Esophagus muscularis mucosa (tissue), 4 donors: Measurements from ENCODE around the gene ADCY5. TPM values are rescaled to one million over a fixed set of nuclear protein-coding genes. Genes with fewer than 3 reads are reported as not detected.

Experiments used
- DNase-seq: peaks from one replicate; pipeline ENCODE4 v3.0.0-alpha.2; 2017; ENCODE audit errors: extremely low spot score
- H3K27ac ChIP-seq, 4 donors: fragments of 200-600 bp; sonication (generic); replicated peaks in 1 of 4; 1 replicate in 3 of 4; 2 replicates in 1 of 4; pipeline ENCODE4 v1.5.1; 2016 to 2019; ENCODE audit warnings: mild to moderate bottlenecking in 1 of 4
- H3K27me3 ChIP-seq, 4 donors: fragments of 200-600 bp; sonication (generic); one replicate each; pipeline versions ENCODE4 v1.5.1 to v1.6.0; 2016 to 2019
- H3K36me3 ChIP-seq, 4 donors: fragments of 200-600 bp; sonication (generic); one replicate each; pipeline ENCODE4 v1.5.1; 2016 to 2019
- H3K4me1 ChIP-seq, 4 donors: fragments of 200-600 bp; sonication (generic); one replicate each; pipeline ENCODE4 v1.5.1; 2016 to 2019
- H3K4me3 ChIP-seq, 4 donors: fragments of 200-600 bp; sonication (generic); 1 replicate in 2 of 4; 2 replicates in 2 of 4; pipeline ENCODE4 v1.5.1; 2016 to 2019; ENCODE audit warnings: mild to moderate bottlenecking in 4 of 4, moderate library complexity in 1 of 4
- H3K9me3 ChIP-seq, 4 donors: fragments of 200-600 bp; sonication (generic); 1 replicate in 3 of 4; 2 replicates in 1 of 4; pipeline ENCODE4 v1.5.1; 2016 to 2019
- CTCF ChIP-seq, 3 experiments: fragments of 200-600 bp in 2 of 3; fragments of 450-650 bp in 1 of 3; sonication (generic) in 2 of 3; IDR thresholded peaks; one replicate each; pipeline ENCODE4 v1.5.1; 2017 to 2019; ENCODE audit warnings: antibody characterized with exemption in 3 of 3, mild to moderate bottlenecking in 2 of 3, moderate library complexity in 1 of 3
- EP300 ChIP-seq: sonication (generic); formaldehyde crosslinking; IDR thresholded peaks from one replicate; pipeline ENCODE4 v1.6.1; 2017; ENCODE audit warnings: antibody characterized with exemption
- POLR2A ChIP-seq: fragments of 450-650 bp; IDR thresholded peaks from one replicate; pipeline ENCODE4 v1.6.1; 2017; ENCODE audit warnings: antibody characterized with exemption, moderate library complexity, mild to moderate bottlenecking, low read depth
- POLR2AphosphoS5 ChIP-seq, 2 donors: sonication (generic); formaldehyde crosslinking; IDR thresholded peaks; one replicate each; pipeline ENCODE4 v1.6.1; 2017; ENCODE audit warnings: antibody characterized with exemption in 2 of 2
- WGBS: methylation state at CpG from one replicate; pipeline ENCODE4 v1.1.5; 2018; 5-methylcytosine and 5-hydroxymethylcytosine counted together
- intact Hi-C: fragments of 100-400 bp; cut with DNase I; formaldehyde crosslinking; loops from one replicate; pipeline ENCODE4 v1.15.1; 2023
- total RNA-seq, 4 donors: library from RNA; depleted of rRNA; stranded (reverse); fragments of >200 nt; gene quantifications; one replicate each; pipeline versions ENCODE4 v1.1.0 to v1.2.1, GENCODE V29; 2016

ADCY5 gene
- total RNA-seq, 4 donors from 2014 or later = 133 to 228 (median 189) TPM

- TF ChIP-seq CTCF (IDR thresholded peaks at IDR 0.05) = no peak
- H3K4me1 ChIP-seq = peaks cover 0 to 35% (median 28%) of the 10 kb centered on the region in 4 donors
- H3K27ac ChIP-seq = no peak overlapping the region
- H3K4me3 ChIP-seq = no peak overlapping the region
- intact Hi-C loops = no loop called here
- H3K9me3 ChIP-seq = no peaks in the 10 kb centered on the region
- DNase-seq = no peak
- peaks cover 5 to 75% (median 60%) of the 10 kb centered on the region in 4 donors for H3K36me3 ChIP-seq
- WGBS = 70% methylated on average over 6 of the region's 6 CpGs
- H3K27me3 ChIP-seq = no peaks in the 10 kb centered on the region
Measured at GRCh38 chr3:123310741-123311140, 138.1 kb downstream of the ADCY5 start.

GRCh38 chr3:123310186-123310585 lies 138.7 kb downstream of the ADCY5 start:
- TF ChIP-seq CTCF (IDR thresholded peaks at IDR 0.05) (no peak), POLR2A (no peak), EP300 (no peak), POLR2AphosphoS5 (IDR thresholded peaks at IDR 0.05) (no peak)
- Histone ChIP-seq H3K36me3 (peaks cover 0 to 75% (median 60%) of the 10 kb centered on the region in 4 donors), H3K27me3 (no peaks in the 10 kb centered on the region), H3K9me3 (no peaks in the 10 kb centered on the region), H3K4me3 (no peak overlapping the region), H3K4me1 (peaks cover 0 to 33% (median 26%) of the 10 kb centered on the region in 4 donors), H3K27ac (no peak overlapping the region)
- intact Hi-C loops = no loop called here
- 87% methylated on average over 7 of the region's 8 CpGs for WGBS
- no peak for DNase-seq

- Histone ChIP-seq H3K4me3 (no peak overlapping the region), H3K27ac (no peak overlapping the region), H3K4me1 (peaks cover 0 to 5% (median under 1%) of the 10 kb centered on the region in 4 donors), H3K9me3 (no peaks in the 10 kb centered on the region), H3K36me3 (peaks cover 16 to 83% (median 64%) of the 10 kb centered on the region in 4 donors), H3K27me3 (no peaks in the 10 kb centered on the region)
- intact Hi-C loops = no loop called here
- no peak for DNase-seq
- TF ChIP-seq CTCF (IDR thresholded peaks at IDR 0.05) (no peak), EP300 (no peak), POLR2A (no peak), POLR2AphosphoS5 (IDR thresholded peaks at IDR 0.05) (no peak)
- WGBS = 85% methylated on average over 5 of the region's 5 CpGs
Measured at GRCh38 chr3:123307064-123307463, 141.8 kb downstream of the ADCY5 start.

GRCh38 chr3:123305192-123305591 lies 143.7 kb downstream of the ADCY5 start:
- H3K27ac ChIP-seq = peak overlapping the region in 2 of 4 donors; percentile 4 to 19
- peaks cover 18 to 84% (median 68%) of the 10 kb centered on the region in 4 donors for H3K36me3 ChIP-seq
- intact Hi-C loops = no loop called here
- no peak overlapping the region for H3K4me3 ChIP-seq
- no peak for TF ChIP-seq POLR2A
- TF ChIP-seq EP300 = no peak
- TF ChIP-seq POLR2AphosphoS5 (IDR thresholded peaks at IDR 0.05) = no peak
- TF ChIP-seq CTCF (IDR thresholded peaks at IDR 0.05) = no peak
- no peak for DNase-seq
- H3K9me3 ChIP-seq = no peaks in the 10 kb centered on the region
- WGBS = 79% methylated on average over 2 of the region's 2 CpGs
- H3K27me3 ChIP-seq = no peaks in the 10 kb centered on the region
- H3K4me1 ChIP-seq = peaks cover 0 to 5% (median 0%) of the 10 kb centered on the region in 4 donors

GRCh38 chr3:123303976-123304560 lies 144.8 kb downstream of the ADCY5 start:
- peaks cover 28 to 84% (median 70%) of the 10 kb centered on the region in 4 donors for H3K36me3 ChIP-seq
- TF ChIP-seq CTCF (IDR thresholded peaks at IDR 0.05) (no peak), EP300 (no peak), POLR2AphosphoS5 (IDR thresholded peaks at IDR 0.05) (no peak)

More at GRCh38 chr3:123303976-123304560, 144.8 kb downstream of the ADCY5 start:
- WGBS = 85% methylated on average over 15 of the region's 15 CpGs
- no peaks in the 10 kb centered on the region for H3K9me3 ChIP-seq
- no peak for DNase-seq
- intact Hi-C loops = no loop called here
- H3K4me3 ChIP-seq = no peak overlapping the region
- H3K27me3 ChIP-seq = no peaks in the 10 kb centered on the region
- H3K4me1 ChIP-seq = peaks cover 0 to 5% (median 0%) of the 10 kb centered on the region in 4 donors
- peak overlapping the region in 1 of 4 donors; percentile 19 for H3K27ac ChIP-seq
